ENCODE results near the gene E2F4.

GRCh38 chr16:67199808-67200198 is 7.8 kb downstream of the E2F4 start:
- no peak for TF ChIP-seq POLR2A (IDR thresholded peaks at IDR 0.05)
- TF ChIP-seq, protein P1, sequence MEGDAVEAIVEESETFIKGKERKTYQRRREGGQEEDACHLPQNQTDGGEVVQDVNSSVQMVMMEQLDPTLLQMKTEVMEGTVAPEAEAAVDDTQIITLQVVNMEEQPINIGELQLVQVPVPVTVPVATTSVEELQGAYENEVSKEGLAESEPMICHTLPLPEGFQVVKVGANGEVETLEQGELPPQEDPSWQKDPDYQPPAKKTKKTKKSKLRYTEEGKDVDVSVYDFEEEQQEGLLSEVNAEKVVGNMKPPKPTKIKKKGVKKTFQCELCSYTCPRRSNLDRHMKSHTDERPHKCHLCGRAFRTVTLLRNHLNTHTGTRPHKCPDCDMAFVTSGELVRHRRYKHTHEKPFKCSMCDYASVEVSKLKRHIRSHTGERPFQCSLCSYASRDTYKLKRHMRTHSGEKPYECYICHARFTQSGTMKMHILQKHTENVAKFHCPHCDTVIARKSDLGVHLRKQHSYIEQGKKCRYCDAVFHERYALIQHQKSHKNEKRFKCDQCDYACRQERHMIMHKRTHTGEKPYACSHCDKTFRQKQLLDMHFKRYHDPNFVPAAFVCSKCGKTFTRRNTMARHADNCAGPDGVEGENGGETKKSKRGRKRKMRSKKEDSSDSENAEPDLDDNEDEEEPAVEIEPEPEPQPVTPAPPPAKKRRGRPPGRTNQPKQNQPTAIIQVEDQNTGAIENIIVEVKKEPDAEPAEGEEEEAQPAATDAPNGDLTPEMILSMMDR (IDR thresholded peaks at IDR 0.05) = no peak
